GM08714 (cell line): ENCODE data around the gene CABLES1.
"Not testable (repeated sequence)": the region's sequence is repeated elsewhere in the genome, so short reads cannot be mapped to it uniquely, and the experiment has no call there.

ENCODE experiments used
- H3K4me3 ChIP-seq: fragments of 200-500 bp; sonication (Bioruptor generic); 2 replicates; pipeline ENCODE4 v1.5.1; 2014; ENCODE audit warnings: mild to moderate bottlenecking, low read length, inconsistent platforms
- ZNF274 ChIP-seq: IDR thresholded peaks from 2 replicates; pipeline ENCODE4 v1.6.1; 2012; ENCODE audit warnings: mild to moderate bottlenecking, low read depth, low read length

Gene CABLES1

GRCh38 chr18:23134780-23135549, at the start of gene CABLES1:
CABLES1 (plus strand) TSS chr18:23135485; CDS start chr18:23135763, 278 bp downstream.
- no peak for TF ChIP-seq ZNF274
- H3K4me3 ChIP-seq, result peak within 1 kb of the TSS; percentile 92

DNA sequence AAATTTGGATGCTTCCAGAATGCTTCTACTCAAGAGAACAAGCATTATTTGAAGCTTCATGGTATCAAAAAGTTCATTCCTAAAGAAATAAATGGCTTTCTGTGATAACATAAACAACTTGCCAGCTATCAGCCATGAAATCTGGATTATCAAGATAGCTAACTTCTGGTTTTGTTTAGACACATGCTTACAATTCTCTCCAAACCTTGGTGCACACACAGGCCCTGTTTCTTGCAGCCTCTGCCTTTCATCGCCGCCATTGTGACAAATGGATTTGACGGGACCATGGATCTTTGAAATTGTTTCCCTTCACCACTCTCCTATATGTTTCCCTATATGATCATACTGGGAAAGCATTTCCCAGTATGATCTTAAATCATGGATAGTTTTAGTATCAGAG, 47.9 kb upstream of the CABLES1 start:
- no peak overlapping the region for H3K4me3 ChIP-seq
- TF ChIP-seq ZNF274, result no peak

DNA sequence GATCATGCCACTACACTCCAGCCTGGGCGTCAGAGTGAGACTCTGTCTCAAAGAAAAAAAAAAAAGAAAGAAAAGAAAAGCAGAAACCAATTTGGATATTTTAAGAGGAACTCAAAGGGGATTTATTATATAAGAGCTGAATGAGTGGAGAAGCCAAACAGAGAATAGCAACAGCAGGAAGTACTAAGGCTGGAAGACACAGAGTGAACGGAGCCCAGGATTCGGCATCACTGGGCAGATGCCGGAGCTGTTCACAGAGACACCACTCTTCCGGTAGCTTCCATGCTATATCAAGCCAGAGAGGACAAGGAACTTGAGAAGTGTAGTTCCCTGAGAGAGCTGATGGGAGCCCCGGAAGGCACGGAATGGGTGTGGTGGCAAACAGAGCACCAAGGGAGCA, 47.0 kb upstream of the CABLES1 start:
- H3K4me3 ChIP-seq, result no peak overlapping the region
- no peak for TF ChIP-seq ZNF274

- H3K4me3 ChIP-seq, result not testable (repeated sequence)
Observed at GRCh38 chr18:23091017-23091993, 44.0 kb upstream of the CABLES1 start.

GRCh38 chr18:23092121-23092520, 43.2 kb upstream of the CABLES1 start:
- H3K4me3 ChIP-seq, result no peak overlapping the region
- no peak for TF ChIP-seq ZNF274

GRCh38 chr18:23093130-23093529, 42.2 kb upstream of the CABLES1 start:
- not testable (repeated sequence) for H3K4me3 ChIP-seq

DNA sequence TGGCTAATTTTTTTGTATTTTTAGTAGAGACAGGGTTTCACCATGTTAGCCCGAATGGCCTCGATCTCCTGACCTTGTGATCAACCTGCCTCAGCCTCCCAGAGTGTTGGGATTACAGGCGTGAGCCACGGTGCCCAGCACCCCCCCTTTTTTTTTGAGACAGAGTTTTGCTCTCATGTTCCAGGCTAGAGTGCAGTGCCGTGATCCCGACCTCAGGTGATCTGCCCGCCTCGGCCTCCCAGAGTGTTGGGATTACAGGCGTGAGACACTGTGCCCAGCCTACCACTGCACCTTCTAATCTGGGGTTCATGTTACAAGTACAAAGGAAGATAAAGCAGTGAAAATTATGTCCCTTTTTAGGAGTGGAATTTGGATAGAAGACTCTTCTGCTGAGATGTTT, 41.5 kb upstream of the CABLES1 start:
- no peak overlapping the region for H3K4me3 ChIP-seq
- TF ChIP-seq ZNF274, result no peak

- no peak overlapping the region for H3K4me3 ChIP-seq
- TF ChIP-seq ZNF274, result no peak
Observed at GRCh38 chr18:23094411-23095190, 40.7 kb upstream of the CABLES1 start.

DNA sequence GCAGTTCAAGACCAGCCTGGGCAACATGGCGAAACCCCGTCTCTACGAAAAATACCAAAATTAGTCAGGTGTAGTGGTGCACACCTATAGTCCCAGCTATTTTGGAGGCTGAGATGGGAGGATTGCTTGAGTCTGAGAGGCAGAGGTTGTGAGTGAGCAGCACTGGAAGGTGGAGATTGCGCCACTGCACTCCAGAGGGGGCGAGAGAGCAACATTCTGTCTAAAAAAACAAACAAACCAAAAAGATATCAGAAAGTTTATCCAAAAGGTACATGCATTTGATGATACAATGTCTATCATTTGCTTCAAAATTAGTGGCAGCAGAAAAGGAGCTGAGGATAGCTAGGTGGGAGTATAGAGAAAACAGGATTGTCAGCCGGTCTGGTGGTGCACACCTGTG, 39.8 kb upstream of the CABLES1 start:
- H3K4me3 ChIP-seq, result no peak overlapping the region
- no peak for TF ChIP-seq ZNF274

DNA sequence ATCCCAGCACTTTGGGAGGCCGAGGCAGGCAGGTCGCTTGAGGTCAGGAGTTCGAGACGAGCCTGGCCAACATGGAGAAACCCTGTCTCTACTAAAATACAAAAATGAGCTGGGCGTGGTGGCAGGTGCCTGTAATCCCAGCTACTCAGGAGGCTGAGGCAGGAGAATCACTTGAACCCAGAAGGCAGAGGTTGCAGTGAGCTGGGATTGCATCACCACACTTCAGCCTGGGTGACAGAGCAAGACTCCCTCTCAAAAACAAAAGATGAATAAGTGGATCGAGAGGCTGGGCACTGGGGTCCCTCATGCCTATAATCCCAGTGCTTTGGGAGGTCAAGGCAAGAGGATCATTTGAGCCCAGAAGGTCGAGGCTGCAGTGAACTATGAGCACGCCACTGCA, 38.3 kb upstream of the CABLES1 start:
- H3K4me3 ChIP-seq, result not testable (repeated sequence)

GRCh38 chr18:23099621-23100020, 35.7 kb upstream of the CABLES1 start:
- H3K4me3 ChIP-seq, result no peak overlapping the region
- TF ChIP-seq ZNF274, result no peak

DNA sequence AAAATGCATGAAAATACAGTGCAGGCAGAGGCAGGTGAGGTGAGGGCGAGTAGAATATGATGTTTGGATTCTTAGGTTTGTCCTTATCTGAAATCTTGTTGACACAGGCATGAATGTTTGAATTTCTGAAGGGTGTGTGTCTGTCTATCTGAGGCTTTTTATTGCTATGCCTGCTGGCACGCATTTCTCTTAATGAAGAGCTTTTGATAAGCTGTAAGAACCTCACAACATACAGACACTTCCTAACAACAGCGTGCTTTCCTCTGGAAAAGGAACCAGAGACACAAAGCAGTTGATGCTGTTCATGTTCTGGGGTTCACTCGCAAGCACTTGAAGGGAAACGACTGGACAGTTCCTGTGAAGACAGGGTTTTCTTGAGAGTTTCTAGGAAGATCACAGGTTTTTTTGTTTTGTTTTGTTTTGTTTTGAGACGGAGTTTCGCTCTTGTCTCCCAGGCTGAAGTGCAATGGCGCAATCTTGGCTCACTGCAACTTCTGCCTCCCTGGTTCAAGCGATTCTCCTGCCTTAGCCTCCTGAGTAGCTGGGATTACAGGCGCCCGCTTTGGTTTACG, 33.3 kb upstream of the CABLES1 start:
- no peak for TF ChIP-seq ZNF274
- H3K4me3 ChIP-seq, result no peak overlapping the region

DNA sequence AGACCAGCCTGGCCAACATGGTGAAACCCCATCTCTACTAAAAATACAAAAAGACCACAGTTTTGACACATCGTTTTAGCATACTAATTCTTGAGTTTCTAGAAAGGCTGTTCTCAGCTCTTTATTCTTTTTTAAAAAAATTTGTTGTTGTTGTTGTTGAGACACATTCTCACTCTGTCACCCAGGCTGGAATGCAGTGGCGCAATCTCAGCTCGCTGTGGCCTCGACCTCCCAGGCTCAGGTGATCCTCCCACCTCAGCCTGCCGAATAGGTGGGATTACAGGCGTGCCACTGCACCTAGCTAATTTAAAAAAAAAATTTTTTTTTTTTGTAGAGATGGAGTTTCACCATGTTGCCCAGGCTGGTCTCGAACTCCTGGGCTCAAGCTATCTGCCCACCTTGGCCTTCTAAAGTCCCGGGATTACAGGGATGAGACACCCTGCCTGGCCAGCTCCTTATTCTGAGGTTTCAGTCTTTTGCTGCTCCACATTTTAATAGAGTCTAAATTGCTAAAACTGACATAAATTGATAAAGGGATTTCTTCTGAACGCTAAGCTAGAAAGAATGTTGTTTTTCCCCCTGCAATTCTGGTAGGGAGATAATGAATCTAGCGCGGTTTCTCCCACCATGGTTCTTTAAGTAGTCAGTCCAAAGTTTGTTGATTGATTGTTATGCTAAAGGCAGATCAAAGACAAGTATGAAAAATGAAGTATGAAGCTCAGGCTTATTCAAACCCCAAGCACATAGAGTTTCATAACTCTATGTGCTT, 32.6 kb upstream of the CABLES1 start:
- H3K4me3 ChIP-seq, result no peak overlapping the region
- TF ChIP-seq ZNF274, result no peak
